ENCODE results near the gene KLHL6.
"Not testable (repeated sequence)": the region's sequence is repeated elsewhere in the genome, so short reads cannot be mapped to it uniquely, and the experiment has no call there.

Gene KLHL6

DNA sequence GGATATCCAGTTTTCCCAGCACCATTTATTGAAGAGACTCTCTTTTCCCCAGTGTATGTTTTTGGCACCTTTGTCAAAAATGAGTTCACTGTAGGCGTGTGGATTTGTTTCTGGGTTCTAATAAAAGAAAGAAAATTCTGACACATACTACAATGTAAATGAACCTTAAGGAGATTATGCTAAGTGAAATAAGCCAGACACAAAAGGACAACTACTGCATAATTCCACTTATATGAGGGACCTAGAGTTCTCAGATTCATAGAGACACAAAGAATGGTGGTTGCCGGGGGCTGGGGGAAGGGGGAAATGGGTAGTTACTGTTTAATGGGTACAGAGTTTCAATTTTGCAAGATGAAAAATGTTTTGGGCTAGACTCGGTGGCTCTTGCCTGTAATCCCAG, 14.7 kb upstream of the KLHL6 start:
- in situ Hi-C loops (cut with MboI; ENCODE audit: low sequenced_read_pairs) = not testable (repeated sequence)

DNA sequence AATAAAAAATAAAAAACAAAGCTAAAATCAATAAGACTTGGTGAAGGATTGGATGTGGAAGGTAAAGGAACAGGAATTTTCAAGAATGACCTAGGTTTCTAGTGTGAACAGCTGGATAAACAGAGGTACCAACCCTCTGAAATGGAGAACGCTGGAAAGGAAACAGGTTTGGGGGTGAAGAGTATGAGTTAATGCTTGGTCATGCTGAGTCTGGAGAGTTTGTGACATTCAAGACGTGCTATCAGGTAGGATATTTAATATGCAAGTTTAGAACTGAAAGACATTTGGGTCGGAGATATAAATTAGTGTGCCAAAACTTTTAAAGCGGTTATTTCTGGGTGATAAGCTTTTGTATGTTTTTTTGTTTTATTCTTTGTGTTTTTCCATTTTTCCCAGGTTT, 11.4 kb upstream of the KLHL6 start:
- in situ Hi-C loops (cut with MboI; ENCODE audit: low sequenced_read_pairs) = no loop called here

DNA sequence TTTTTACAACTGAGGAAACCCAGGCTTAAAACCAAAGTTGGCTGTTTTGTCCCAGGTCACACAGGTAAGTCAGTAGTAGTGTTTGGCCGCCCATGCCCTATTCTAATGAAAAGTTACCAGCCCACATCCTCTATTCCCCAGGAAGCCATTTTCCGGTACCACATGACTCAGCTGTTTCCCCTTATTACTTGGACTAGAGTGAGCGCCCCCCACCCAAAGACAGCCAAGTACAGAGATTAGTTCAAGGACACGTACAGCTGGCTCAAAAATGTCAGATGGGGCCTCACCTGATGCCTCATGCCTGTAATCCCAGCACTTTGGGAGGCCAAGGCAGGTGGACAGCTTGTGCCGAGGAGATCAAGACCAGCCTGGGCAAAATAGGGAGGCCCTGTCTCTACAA, 8.5 kb upstream of the KLHL6 start:
- in situ Hi-C loops (cut with MboI; ENCODE audit: low sequenced_read_pairs) = no loop called here

DNA sequence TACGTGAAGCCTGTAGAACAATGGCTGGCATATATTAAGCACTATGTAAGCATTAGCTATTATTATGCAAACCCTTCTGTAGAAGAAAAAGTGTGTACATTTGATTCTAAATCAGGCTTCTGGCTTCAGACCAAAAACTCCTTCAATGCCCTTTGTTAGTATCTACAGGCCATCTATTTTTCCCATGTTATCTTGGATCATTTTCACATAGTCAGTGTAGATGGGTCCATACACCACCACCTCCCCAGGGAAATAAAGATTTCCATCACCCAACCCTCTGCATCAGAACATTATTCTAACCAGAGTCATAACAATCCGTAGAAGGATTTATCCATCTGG, 8.0 kb upstream of the KLHL6 start:
- in situ Hi-C loops (cut with MboI; ENCODE audit: low sequenced_read_pairs) = no loop called here

DNA sequence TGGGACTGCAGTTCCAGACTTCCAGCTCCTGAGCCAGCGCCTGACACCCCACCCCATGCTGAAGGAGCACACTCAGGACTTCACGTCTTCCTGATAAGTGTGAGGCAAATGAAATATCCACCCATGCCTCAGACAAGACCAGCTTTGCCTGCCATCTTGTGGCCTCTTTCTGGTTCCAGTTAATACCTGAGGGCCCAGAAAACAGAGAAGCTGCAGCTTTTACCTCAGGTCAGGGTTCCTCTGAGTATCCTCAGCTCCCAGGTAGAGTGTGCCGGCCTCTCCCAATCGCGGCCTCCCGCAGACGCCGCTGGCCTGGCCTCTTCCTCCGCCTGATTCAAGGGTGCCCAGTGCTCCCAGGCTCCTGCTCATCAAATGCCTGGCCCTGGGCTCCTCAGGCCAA, 5.1 kb upstream of the KLHL6 start:
- in situ Hi-C loops (cut with MboI; ENCODE audit: low sequenced_read_pairs) = no loop called here

DNA sequence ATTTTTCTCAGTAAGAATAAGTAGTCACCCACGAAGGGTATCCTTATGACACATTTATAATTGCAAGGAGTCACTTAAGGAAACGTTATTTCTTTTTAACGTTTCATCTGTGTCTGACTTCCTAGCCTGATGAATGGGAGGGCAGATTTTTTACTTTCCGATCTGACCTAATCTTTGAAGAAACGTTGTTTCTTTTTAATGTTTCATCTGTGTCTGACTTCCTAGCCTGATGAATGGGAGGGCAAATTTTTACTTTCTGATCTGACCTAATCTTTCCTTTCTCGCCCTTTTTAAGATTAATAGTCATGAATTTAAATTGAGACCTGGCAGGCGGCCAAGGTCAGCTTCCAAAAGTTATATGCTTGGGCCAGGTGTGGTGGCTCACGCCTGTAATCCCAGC, 3.0 kb upstream of the KLHL6 start:
- in situ Hi-C loops (cut with MboI; ENCODE audit: low sequenced_read_pairs) = no loop called here

DNA sequence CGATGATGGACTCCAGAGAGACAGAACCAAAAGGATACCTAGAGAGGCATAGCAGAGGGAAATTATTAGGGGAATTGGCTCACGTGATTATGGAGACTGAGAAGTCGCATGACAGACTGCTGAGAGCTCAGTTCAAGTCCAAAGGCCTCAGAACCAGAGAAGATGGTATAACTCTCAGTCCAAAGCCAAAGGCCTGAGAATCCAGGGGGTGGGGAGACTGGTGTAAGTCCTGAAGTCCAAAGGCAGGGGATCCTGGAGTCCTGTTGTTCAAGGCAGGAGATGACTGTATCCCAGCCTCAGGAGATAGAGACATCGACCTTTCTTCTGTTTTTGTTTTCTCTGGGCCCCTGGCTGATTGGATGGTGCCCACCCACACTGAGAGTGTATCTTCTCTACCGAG, 1.2 kb upstream of the KLHL6 start:
- in situ Hi-C loops (cut with MboI; ENCODE audit: low sequenced_read_pairs) = no loop called here

DNA sequence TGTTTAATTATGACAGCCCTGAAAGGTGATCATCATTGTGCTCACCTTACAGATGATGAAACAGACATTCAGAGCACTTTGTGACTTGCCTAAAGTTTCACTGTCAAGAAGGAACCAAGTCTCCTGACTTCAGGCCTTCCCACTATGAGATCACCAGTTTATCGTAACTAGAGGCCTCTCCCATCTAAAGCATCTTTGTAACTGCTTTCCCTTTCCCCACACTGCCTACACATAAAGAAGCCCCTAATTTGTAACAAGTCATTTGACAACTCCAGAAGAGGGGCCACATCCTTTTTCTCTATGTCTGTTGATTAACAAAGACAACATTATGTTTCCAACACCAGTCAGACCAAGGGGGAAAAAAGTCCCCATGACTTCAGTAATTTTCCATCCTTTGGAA, 1.1 kb downstream of the KLHL6 start:
- in situ Hi-C loops (cut with MboI; ENCODE audit: low sequenced_read_pairs) = no loop called here

DNA sequence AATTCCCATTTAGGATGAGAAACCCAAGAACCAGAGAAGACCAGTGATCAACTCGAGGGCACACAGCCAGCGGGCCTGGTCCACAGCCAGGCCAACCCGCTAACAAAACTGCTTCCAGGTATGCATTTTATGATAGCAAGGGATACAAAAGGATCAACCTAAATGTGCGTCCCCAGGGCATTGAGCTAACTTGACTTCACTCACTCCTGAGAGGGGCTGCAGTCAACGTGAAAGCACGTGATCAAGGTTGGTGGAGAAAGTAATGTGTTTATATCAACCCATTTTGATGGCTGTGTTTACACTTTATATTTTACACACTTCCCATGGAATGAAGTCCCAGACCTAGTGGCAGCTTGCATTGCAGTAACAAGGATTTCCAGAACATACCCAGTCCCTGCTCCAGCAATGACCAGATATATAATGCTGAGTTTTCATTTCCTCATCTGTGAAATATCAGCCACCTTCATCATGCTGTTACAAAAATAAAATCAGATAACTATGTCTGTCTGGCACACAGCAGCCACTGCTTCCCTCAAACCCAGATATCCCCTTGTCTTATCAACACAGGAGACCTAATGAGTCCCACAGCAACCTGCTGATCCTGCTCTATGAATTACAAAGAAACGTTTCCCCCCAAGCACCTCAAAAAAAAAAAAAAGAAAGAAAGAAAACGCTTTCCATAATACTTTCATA, 2.0 kb downstream of the KLHL6 start:
- in situ Hi-C loops (cut with MboI; ENCODE audit: low sequenced_read_pairs) = no loop called here

DNA sequence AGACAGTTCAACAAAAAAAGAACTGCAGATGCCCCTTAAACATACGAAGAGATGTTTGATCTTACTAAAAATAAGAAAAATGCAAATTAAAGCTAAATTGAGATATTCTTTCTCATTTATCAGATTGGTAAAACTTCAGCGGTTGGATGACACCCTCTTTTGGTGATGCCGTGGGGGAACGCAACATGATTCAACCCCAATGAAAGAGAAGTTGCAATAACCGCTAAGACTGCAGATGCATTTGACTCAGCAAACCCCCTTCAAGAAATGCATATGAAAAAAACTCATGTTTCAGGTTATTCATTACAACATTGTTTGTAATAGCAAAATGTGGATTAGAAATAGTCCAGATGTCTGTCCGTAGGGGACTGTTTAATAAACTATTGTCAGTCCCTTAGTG, 3.6 kb downstream of the KLHL6 start:
- in situ Hi-C loops (cut with MboI; ENCODE audit: low sequenced_read_pairs) = no loop called here

DNA sequence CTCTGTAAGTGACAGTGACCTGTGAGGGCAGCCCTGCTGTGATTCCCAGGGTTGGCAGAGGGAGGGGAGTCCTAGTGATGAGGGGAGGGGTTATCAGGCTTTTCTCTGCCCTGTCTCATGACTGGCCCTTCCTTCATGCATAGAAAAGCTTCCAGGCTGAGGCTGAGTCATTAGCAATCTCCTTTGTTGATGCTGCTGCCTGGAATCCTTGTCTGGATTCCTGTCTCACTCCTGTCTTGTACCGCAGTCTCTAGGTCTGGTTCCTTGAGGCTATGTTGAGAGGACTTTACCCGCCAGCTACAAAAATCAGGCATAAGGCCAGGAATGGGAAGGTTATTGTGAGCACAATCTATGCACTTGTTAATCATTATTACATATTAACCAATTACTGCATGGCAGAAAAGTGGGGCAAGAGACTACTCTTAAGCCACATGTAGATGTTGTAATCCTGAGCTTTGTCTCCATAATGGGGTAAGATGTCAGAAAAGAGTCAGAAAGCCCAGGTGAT, 7.2 kb downstream of the KLHL6 start:
- in situ Hi-C loops (cut with MboI; ENCODE audit: low sequenced_read_pairs) = no loop called here

DNA sequence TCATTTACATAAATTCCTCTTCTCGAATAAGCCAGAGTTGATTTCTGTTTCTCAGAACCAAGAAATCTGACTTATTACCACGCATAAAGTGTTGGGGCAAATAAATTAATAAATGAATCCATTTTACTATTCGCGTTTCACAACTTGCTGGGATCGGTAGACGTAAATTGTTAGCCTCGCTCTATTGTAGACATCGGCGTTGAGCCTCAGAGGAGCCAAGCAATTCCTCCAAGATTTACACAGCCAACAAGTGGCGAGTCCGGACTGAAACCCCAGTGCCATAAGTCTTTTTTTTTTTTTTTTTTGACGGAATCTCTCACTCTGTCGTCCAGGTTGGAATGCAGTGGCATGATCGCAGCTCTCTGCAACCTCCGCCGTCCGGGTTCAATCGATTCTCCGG, 8.9 kb downstream of the KLHL6 start:
- in situ Hi-C loops (cut with MboI; ENCODE audit: low sequenced_read_pairs) = no loop called here

DNA sequence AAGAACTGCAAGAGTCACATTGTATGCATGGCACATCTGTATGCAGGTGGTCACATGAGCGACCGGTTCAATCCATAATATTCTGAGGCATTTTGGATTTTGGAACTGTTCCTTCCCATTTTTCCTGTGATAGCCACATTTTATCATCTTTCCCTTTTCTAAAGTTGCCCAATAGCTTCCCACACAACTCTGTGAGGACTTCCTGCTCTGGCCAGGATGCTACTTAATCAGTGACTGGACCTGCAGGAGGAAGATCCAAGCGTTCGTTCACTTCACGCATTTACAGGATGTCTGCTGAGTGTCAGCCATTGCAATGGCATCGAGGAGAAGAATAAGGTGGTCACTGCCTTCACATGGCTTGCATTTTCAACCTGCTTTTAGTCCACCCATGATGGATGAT, 9.8 kb downstream of the KLHL6 start:
- in situ Hi-C loops (cut with MboI; ENCODE audit: low sequenced_read_pairs) = no loop called here

DNA sequence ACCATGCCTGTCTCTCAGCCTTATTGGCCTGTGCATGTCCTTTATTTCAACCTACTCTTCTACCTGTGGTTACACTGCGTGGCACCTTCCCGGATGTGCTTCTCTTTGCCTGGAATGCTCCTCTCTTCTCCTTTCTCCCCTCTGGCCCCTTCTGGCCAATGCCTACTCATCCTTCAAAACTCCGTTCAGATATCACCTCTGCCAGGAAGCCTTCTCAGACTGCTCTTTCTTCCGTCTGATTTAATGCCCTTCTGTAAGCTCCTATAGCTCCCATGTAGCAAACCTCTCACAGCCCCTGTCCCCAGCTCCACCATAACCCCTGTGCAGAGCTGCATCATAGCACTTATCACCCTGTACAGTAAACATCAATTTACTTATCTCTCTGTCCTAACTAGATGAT, 13.2 kb downstream of the KLHL6 start:
- in situ Hi-C loops (cut with MboI; ENCODE audit: low sequenced_read_pairs) = no loop called here

DNA sequence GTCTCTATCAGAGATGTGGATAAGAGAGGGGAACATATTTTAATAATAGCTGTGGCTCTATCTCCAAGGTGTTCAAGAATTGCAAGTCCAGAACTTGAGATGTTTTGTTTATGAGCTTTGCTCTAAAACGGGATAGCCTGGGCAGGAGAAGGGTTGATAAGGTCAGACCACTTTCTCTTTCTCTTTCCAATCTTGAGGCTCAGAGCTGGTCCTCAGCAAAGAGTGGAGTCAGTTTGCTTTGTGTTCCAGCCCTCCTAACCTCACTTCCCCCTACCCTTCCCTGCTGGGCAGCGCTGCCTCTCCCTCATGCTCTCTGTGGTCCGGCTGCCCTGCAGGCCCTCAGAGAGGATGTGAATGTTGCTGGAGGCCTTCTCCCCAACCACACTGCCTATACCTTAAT, 13.8 kb downstream of the KLHL6 start:
- in situ Hi-C loops (cut with MboI; ENCODE audit: low sequenced_read_pairs) = no loop called here

DNA sequence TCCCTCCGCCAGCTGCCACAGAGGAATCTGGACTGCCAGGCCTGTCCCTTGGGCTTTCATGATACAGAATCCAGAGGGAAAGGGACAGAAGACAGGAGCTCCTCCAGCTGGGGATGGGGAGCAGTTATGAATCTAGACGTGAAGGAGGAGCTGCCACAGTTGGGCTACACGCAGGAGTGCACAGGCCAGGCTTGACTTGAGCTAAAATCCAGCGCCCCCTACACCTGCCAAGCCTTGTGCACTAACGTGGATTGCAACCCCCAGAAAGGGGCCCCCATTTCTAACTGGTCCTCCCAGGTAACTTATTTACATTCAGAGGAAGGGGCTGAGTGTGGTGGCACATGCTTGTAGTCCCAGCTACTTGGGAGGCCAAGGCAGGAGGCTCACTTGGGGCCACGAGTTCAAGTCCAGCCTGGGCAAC, 14.3 kb downstream of the KLHL6 start:
- in situ Hi-C loops (cut with MboI; ENCODE audit: low sequenced_read_pairs) = no loop called here

DNA sequence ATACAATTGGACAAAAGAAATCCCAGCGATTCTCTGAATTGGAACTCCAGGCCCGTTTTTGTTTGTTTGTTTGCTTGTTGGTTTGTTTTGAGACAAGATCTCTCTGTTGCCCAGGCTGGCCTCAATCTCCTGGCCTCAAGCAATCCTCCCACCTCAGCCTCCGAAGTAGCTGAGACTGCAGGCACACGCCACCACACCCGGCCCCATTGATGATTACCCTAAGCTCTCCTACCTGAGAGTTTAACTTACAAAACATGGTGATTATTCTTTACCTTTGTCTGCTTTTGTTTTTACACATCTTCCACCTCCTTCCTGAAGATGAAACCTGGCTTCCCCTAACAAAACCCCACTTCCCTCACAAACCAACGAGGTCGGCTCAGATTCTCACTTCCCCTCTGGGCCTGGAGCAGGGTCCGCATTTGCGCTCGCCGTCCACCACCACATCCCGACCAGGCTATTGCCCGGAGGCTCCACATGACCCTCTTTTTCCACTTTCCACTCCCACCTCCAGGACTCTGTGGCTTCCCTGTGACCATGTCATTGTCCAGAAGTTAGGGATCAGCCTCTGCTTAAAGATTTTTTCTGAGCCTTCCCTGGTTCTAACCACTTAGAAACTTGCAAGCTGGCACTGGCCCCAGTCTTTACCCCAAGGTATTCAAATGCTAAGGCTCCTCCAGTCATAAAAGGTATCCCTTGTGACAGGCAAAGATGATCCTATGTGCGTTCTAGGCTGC, 14.8 kb downstream of the KLHL6 start:
- in situ Hi-C loops (cut with MboI; ENCODE audit: low sequenced_read_pairs) = no loop called here

DNA sequence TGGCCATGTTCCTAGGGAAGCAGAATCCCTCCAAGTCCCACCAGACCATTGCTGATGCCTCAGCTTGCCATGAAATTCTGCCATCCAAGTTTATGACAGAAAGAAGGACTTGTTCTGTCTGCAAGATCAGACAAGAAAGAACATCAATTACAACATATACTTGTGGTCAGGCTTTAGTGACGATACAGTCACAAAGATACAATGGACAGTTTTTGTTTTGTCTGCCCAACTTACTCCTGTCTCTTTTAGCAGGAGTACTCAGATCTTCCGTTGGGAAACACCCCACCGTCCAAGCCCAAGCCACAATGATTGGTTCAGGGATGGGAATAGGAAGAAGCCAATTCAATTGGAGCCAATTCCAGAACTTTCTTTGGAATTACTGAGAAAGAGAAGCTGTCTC, 15.7 kb downstream of the KLHL6 start:
- in situ Hi-C loops (cut with MboI; ENCODE audit: low sequenced_read_pairs) = no loop called here

DNA sequence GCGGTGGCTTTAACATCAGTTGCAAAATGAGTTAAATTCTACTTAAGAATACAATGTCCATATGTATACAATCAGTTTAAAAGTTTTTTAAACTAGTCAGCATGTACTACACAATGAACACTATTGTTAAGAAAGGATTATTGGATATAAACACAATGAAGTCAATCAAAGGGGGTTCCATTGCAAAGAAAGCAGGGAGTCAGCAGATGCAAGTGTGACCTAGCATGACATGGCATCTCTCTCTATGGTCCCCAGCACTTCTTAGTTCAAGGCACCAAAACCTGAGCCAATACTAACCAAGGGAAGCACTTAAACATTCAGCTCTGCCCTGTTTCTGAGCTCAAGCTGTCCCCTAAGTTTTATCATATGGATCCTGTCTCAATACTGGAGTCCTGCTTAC, 17.0 kb downstream of the KLHL6 start:
- in situ Hi-C loops (cut with MboI; ENCODE audit: low sequenced_read_pairs) = no loop called here

DNA sequence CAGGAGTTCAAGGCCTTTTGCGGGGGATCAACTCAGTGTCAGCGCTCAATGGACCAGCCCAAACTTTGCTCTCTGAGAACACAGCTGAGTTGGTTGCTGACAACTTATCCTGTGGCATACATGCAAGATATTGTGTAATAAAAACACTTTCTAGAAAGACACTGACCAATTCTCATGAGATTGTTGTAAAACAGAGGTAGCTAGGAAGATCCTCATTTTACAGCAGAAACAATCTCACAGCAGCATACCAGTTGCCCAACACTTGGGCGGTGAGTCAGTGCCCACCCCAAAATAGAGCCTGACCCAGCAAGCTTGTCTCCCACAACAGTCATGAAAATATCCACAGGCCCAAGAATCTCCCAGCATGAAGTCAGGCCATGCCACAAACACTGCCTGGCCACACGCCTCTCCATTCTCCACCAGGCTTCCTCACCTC, 18.2 kb downstream of the KLHL6 start:
- in situ Hi-C loops (cut with MboI; ENCODE audit: low sequenced_read_pairs) = no loop called here

DNA sequence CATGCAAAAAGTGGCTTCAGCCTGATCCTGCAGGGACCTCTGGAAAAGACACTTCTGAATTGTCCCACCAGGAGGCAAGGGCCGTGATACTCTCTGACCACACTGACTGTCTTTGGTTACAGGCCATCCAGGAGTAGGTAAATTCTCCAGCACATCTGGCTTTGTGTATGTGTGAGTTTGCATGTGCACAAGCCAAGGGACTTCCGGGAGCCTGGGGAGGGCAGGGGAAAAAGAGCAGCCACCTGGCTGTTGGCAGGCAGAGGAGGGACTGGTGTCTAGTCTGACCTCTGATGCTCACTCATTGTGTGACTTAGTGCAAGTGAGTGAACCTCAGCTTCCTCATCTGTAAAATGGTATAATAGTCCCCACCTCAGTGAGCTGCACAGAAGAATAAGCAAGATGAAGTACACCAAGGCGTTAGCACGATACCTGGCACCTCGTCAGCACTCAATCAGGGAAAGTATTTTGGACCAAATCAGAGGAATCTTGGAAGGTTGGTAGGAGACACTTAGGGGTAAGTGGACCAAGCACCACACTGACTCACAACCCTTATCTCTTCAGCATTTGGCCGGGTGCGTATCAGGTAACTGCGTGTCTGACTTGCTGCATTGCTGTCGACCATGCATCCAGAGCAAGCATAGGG, 19.1 kb downstream of the KLHL6 start:
- in situ Hi-C loops (cut with MboI; ENCODE audit: low sequenced_read_pairs) = no loop called here

DNA sequence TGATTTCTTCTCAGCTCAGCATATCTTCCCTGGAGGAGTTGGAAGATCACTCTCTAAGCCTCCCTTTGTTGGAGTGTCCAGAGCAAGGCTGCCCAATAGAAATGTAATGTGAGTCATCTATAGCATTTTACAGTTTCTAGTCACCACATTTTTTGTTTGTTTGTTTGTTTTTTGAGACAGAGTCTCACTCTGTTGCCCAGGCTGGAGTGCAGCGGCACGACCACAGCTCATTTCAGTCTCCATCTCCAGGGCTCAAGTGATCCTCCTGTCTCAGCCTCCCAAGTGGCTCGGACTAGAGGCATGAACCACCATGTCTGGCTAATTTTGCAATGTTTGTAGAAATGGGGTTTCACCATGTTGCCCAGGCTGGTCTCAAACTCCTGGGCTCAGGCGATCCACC, 21.3 kb downstream of the KLHL6 start:
- in situ Hi-C loops (cut with MboI; ENCODE audit: low sequenced_read_pairs) = no loop called here

Measured in hTERT RPE-1 (cell line).